GM12874 (cell line): ENCODE data around the gene MMP2.

ENCODE experiments used
- CTCF ChIP-seq: IDR thresholded peaks from 2 replicates; pipeline ENCODE4 v1.5.1; 2011; ENCODE audit warnings: low read depth, mild to moderate bottlenecking, control low read depth, low read length, moderate library complexity; ENCODE audit not compliant: insufficient read depth

Gene MMP2

GRCh38 chr16:55539488-55539887 lies 60.5 kb downstream of the MMP2 start:
- no peak for TF ChIP-seq CTCF

GRCh38 chr16:55540221-55540620 lies 61.2 kb downstream of the MMP2 start:
- TF ChIP-seq CTCF = no peak

- no peak for TF ChIP-seq CTCF
Measured at GRCh38 chr16:55542459-55543082, 63.6 kb downstream of the MMP2 start.

- no peak for TF ChIP-seq CTCF
Measured at GRCh38 chr16:55543472-55543871, 64.5 kb downstream of the MMP2 start.

- TF ChIP-seq CTCF = no peak
Measured at GRCh38 chr16:55552621-55553020, 73.6 kb downstream of the MMP2 start.

GRCh38 chr16:55555436-55555835 lies 76.4 kb downstream of the MMP2 start:
- TF ChIP-seq CTCF = no peak
